DOHH2 (cell line): ENCODE results near the gene TBC1D22A.

Source experiments
- H3F3A ChIP-seq: fragments of 200-600 bp; sonication (generic), shearing (Covaris generic); 2 replicates; pipeline ENCODE4 v1.6.0; 2016; ENCODE audit warnings: antibody characterized with exemption, mild to moderate bottlenecking; ENCODE audit not compliant: control insufficient read depth, insufficient read depth
- H3K27ac ChIP-seq: fragments of 200-600 bp; sonication (generic); 2 replicates; pipeline ENCODE4 v1.5.1; 2014; ENCODE audit warnings: low read depth, mild to moderate bottlenecking, low read length, moderate library complexity
- H3K27me3 ChIP-seq: fragments of 200-600 bp; sonication (generic); 2 replicates; pipeline ENCODE4 v1.6.1; 2014; ENCODE audit warnings: mild to moderate bottlenecking, low read length, mixed read lengths; ENCODE audit not compliant: control insufficient read depth
- H3K36me3 ChIP-seq: fragments of 200-600 bp; sonication (generic); 2 replicates; pipeline ENCODE4 v1.6.1; 2014; ENCODE audit warnings: mild to moderate bottlenecking, low read length, moderate library complexity, mixed read lengths; ENCODE audit not compliant: control insufficient read depth
- H3K4me1 ChIP-seq: fragments of 200-600 bp; sonication (generic); 2 replicates; pipeline ENCODE4 v1.6.1; 2014; ENCODE audit warnings: mild to moderate bottlenecking, low read length, mixed read lengths; ENCODE audit not compliant: control insufficient read depth
- H3K4me2 ChIP-seq: fragments of 200-600 bp; sonication (generic); 2 replicates; pipeline ENCODE4 v1.6.0; 2014; ENCODE audit warnings: mild to moderate bottlenecking, low read length, moderate library complexity
- H3K4me3 ChIP-seq: fragments of 200-600 bp; sonication (generic); 2 replicates; pipeline ENCODE4 v1.5.1; 2014; ENCODE audit warnings: mild to moderate bottlenecking, low read length, mixed read lengths
- H3K79me2 ChIP-seq: fragments of 200-600 bp; sonication (generic); 2 replicates; pipeline ENCODE4 v1.6.1; 2014; ENCODE audit warnings: mild to moderate bottlenecking, low read length, mixed read lengths; ENCODE audit not compliant: control insufficient read depth
- H3K9me2 ChIP-seq: fragments of 200-600 bp; sonication (generic); replicated peaks from 2 replicates; pipeline ENCODE4 v1.6.1; 2014; ENCODE audit warnings: mild to moderate bottlenecking, low read length, mixed read lengths; ENCODE audit not compliant: control insufficient read depth
- H3K9me3 ChIP-seq: fragments of 200-600 bp; sonication (generic); 2 replicates; pipeline ENCODE4 v1.6.1; 2014; ENCODE audit warnings: antibody characterized with exemption, low read length, mixed read lengths; ENCODE audit not compliant: control insufficient read depth, insufficient read depth
- H4K20me1 ChIP-seq: fragments of 200-600 bp; sonication (generic); 2 replicates; pipeline ENCODE4 v1.6.0; 2014; ENCODE audit warnings: low read depth, mild to moderate bottlenecking, antibody characterized with exemption, low read length, moderate library complexity; ENCODE audit not compliant: control insufficient read depth, insufficient read depth
- CTCF ChIP-seq: fragments of 200-600 bp; sonication (generic); IDR thresholded peaks from one replicate; pipeline ENCODE4 v1.5.1; 2014; ENCODE audit warnings: antibody characterized with exemption, mild to moderate bottlenecking, low read depth, low read length; ENCODE audit not compliant: poor library complexity, severe bottlenecking
- EZH2phosphoT487 ChIP-seq: fragments of 200-600 bp; sonication (generic); IDR thresholded peaks from 2 replicates; pipeline ENCODE4 v1.6.1; 2017; ENCODE audit warnings: borderline replicate concordance, mild to moderate bottlenecking, antibody characterized with exemption, low read length, moderate library complexity, mixed read lengths

The TBC1D22A gene

GRCh38 chr22:47120399-47120798 is 357.9 kb downstream of the TBC1D22A start:
- H3K4me3 ChIP-seq: no peak overlapping the region
- no peak overlapping the region for H3K4me2 ChIP-seq
- no peaks in the 10 kb centered on the region for H4K20me1 ChIP-seq
- H3K27me3 ChIP-seq: no peaks in the 10 kb centered on the region
- no peaks in the 10 kb centered on the region for H3K9me2 ChIP-seq
- H3K36me3 ChIP-seq: no peaks in the 10 kb centered on the region
- H3K79me2 ChIP-seq: no peaks in the 10 kb centered on the region
- H3K27ac ChIP-seq: no peak overlapping the region
- no peak for TF ChIP-seq CTCF
- no peak for TF ChIP-seq EZH2phosphoT487
- no peaks in the 10 kb centered on the region for H3F3A ChIP-seq
- no peaks in the 10 kb centered on the region for H3K9me3 ChIP-seq
- H3K4me1 ChIP-seq: no peaks in the 10 kb centered on the region

- Histone ChIP-seq H3K36me3 (no peaks in the 10 kb centered on the region), H3F3A (no peaks in the 10 kb centered on the region), H3K9me3 (no peaks in the 10 kb centered on the region), H3K27ac (no peak overlapping the region), H3K4me2 (no peak overlapping the region), H4K20me1 (no peaks in the 10 kb centered on the region), H3K79me2 (no peaks in the 10 kb centered on the region), H3K27me3 (no peaks in the 10 kb centered on the region), H3K9me2 (no peaks in the 10 kb centered on the region), H3K4me1 (no peaks in the 10 kb centered on the region), H3K4me3 (no peak overlapping the region)
- TF ChIP-seq CTCF (no peak), EZH2phosphoT487 (no peak)
Measured at GRCh38 chr22:47121791-47122190, 359.3 kb downstream of the TBC1D22A start.

GRCh38 chr22:47122441-47123000 is 360.1 kb downstream of the TBC1D22A start:
- H4K20me1 ChIP-seq: no peaks in the 10 kb centered on the region
- no peaks in the 10 kb centered on the region for H3K27me3 ChIP-seq
- H3K4me1 ChIP-seq: no peaks in the 10 kb centered on the region

More at GRCh38 chr22:47122441-47123000, 360.1 kb downstream of the TBC1D22A start:
- no peak overlapping the region for H3K27ac ChIP-seq
- H3K9me2 ChIP-seq: no peaks in the 10 kb centered on the region
- H3K4me3 ChIP-seq: no peak overlapping the region
- H3K4me2 ChIP-seq: no peak overlapping the region
- no peaks in the 10 kb centered on the region for H3K9me3 ChIP-seq
- H3F3A ChIP-seq: no peaks in the 10 kb centered on the region
- TF ChIP-seq CTCF (no peak), EZH2phosphoT487 (no peak)
- H3K36me3 ChIP-seq: no peaks in the 10 kb centered on the region
- H3K79me2 ChIP-seq: no peaks in the 10 kb centered on the region
